ENCODE measurements around the gene CAD. TPM values are rescaled to one million over a fixed set of nuclear protein-coding genes. Genes with fewer than 3 reads are reported as not detected.
"Not testable (repeated sequence)": the region's sequence is repeated elsewhere in the genome, so short reads cannot be mapped to it uniquely, and the experiment has no call there.

CAD gene
- total and polyA plus RNA-seq, 8 donors, result 4.4 to 130 (median 15.9) TPM

DNA sequence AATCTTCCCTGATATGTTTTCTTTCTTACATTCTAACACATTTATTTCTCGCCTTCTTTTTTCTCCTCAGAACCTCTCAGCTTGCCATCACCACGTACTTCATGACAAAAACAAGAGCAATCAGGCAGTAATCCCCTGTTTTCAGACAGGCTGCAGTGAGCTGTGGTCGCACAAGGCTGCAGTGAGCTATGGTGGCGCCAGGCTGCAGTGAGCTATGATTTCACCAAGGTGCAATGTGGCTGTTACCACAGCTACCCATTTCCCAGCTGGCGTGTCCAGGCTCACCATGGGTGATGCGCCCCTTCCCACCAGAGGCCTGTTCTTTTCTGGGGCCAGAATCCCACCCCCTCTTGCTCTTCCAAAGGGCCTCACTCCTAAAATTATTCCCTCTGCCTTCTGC lies 42.5 kb upstream of the CAD start:
- H3K27me3 ChIP-seq, result peaks cover 0 to 39% (median 0%) of the 10 kb centered on the region in 3 donors
- no peaks in the 10 kb centered on the region for H3K36me3 ChIP-seq
- H3K4me1 ChIP-seq, result peaks cover 0 to 13% (median 8%) of the 10 kb centered on the region in 4 donors
- TF ChIP-seq POLR2A (IDR thresholded peaks at IDR 0.05) (no peak), POLR2AphosphoS5 (IDR thresholded peaks at IDR 0.05) (no peak), EP300 (IDR thresholded peaks at IDR 0.05) (no peak)
- TF ChIP-seq, protein P1, sequence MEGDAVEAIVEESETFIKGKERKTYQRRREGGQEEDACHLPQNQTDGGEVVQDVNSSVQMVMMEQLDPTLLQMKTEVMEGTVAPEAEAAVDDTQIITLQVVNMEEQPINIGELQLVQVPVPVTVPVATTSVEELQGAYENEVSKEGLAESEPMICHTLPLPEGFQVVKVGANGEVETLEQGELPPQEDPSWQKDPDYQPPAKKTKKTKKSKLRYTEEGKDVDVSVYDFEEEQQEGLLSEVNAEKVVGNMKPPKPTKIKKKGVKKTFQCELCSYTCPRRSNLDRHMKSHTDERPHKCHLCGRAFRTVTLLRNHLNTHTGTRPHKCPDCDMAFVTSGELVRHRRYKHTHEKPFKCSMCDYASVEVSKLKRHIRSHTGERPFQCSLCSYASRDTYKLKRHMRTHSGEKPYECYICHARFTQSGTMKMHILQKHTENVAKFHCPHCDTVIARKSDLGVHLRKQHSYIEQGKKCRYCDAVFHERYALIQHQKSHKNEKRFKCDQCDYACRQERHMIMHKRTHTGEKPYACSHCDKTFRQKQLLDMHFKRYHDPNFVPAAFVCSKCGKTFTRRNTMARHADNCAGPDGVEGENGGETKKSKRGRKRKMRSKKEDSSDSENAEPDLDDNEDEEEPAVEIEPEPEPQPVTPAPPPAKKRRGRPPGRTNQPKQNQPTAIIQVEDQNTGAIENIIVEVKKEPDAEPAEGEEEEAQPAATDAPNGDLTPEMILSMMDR (IDR thresholded peaks at IDR 0.05), result no peak
- no peak overlapping the region for H3K4me3 ChIP-seq
- 64 to 75% (median 67%) methylated on average over 6 of the region's 6 CpGs for WGBS, 5 donors
- no peak for DNase-seq
- H3K27ac ChIP-seq, result no peak overlapping the region
- H3K9me3 ChIP-seq, result no peaks in the 10 kb centered on the region
- intact Hi-C loops (cut with DNase I; ENCODE audit: low total_unique reads), result no loop called here

DNA sequence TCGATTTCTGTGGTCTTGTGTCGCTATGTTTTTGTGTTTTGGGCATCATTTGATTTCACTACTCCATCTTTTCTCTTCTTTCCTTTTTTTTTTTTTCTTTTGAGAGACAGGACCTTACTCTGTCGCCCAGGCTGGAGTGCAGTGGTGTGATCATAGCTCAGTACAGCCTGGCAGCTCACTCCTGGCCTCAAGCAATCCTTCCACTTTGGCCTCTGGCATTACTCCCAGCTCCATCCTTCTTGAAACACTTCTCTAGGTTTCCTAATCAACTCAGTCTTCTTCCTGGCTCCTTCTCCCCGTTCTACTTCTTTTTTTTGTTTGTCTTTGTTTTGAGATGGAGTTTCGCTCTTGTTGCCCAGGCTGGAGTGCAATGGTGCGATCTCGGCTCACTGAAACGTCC lies 41.8 kb upstream of the CAD start:
- DNase-seq, result no peak
- Histone ChIP-seq H3K4me3 (no peak overlapping the region), H3K27me3 (peaks cover 0 to 40% (median 6%) of the 10 kb centered on the region in 3 donors), H3K9me3 (no peaks in the 10 kb centered on the region), H3K4me1 (peaks cover 0 to 6% (median 2%) of the 10 kb centered on the region in 4 donors), H3K27ac (peak overlapping the region in 1 of 5 donors; percentile 42), H3K36me3 (no peaks in the 10 kb centered on the region)
- 64 to 74% (median 67%) methylated on average over 8 of the region's 8 CpGs for WGBS, 5 donors
- TF ChIP-seq, protein P1 (IDR thresholded peaks at IDR 0.05), result no peak
- TF ChIP-seq POLR2A (IDR thresholded peaks at IDR 0.05) (no peak), POLR2AphosphoS5 (IDR thresholded peaks at IDR 0.05) (no peak), EP300 (IDR thresholded peaks at IDR 0.05) (no peak)
- intact Hi-C loops (cut with DNase I; ENCODE audit: low total_unique reads), result no loop called here

DNA sequence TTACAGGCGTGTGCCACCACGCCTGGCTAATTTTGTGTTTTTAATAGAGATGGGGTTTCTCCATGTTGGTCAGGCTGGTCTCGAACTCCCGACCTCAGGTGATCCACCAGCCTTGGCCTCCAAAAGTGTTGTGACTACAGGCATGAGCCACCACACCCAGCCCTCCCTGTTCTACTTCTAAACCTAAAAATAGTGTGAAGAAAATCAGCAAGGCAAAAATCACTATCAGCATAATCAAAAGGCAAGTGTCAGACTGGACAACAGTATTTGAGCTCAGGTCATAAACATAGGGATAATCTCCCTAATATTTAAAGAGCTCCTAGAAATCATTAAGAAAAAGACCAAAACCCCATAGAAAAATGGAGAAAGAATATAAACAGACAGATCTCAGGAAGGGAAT lies 41.4 kb upstream of the CAD start:
- intact Hi-C loops (cut with DNase I; ENCODE audit: low total_unique reads), result not testable (repeated sequence)
- WGBS, 5 donors, result 80 to 94% (median 90%) methylated on average over 4 of the region's 4 CpGs

DNA sequence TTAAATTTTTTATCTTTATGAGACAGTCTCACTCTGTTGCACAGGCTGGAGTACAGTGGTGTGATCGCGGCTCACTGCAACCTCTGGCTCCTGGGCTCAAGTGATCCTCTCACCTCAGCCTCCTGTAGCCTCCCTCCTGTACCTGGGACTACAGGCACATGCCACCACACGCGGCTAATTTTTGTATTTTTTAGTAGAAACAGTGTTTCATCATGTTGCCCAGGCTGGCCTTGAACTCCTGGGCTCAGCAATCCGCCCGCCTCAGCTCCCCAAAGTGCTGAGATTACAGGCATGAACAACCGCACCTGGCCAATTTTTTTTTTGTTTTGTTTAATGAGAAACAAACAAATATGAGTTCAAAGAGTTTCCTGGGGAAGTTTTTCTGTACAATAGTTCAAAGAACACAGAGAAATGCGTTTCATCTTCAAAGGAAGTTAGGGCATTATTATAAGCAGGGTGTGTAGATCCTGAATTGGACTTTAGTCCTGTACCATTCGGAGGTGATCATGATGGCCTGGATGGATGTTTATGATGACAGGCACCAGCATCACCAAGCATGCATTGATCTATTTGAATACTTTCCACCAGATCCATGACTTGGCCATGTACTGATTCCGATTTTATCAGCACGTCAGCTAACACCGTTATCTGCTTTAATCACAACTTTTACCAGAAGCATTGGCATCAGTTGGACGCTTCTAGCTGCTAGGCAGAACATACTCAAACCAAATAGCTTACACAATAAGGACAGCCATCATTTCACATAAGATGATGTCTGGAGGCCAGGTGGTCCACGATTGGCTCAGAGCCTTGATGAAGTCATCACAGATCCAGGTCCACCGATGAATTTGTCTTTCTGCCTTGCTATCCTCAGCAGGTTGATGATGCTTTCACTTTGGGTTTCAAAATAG lies 39.5 kb upstream of the CAD start:
- Histone ChIP-seq H3K36me3 (no peaks in the 10 kb centered on the region), H3K27ac (no peak overlapping the region), H3K4me1 (no peaks in the 10 kb centered on the region), H3K4me3 (no peak overlapping the region), H3K9me3 (no peaks in the 10 kb centered on the region), H3K27me3 (peaks cover 0 to 45% (median 6%) of the 10 kb centered on the region in 3 donors)
- TF ChIP-seq, protein P1 (IDR thresholded peaks at IDR 0.05), result no peak
- no peak for TF ChIP-seq POLR2A (IDR thresholded peaks at IDR 0.05)
- no peak for TF ChIP-seq POLR2AphosphoS5 (IDR thresholded peaks at IDR 0.05)
- no peak for TF ChIP-seq EP300 (IDR thresholded peaks at IDR 0.05)
- no peak for DNase-seq
- 62 to 73% (median 67%) methylated on average over 15 of the region's 15 CpGs for WGBS, 5 donors
- intact Hi-C loops (cut with DNase I; ENCODE audit: low total_unique reads), result no loop called here

More for the DNA sequence above, 41.4 kb upstream of the CAD start:
- not testable (repeated sequence) for DNase-seq, H3K36me3 ChIP-seq, H3K9me3 ChIP-seq, H3K4me3 ChIP-seq, H3K4me1 ChIP-seq
- Histone ChIP-seq H3K27me3 (peaks cover 0 to 40% (median 6%) of the 10 kb centered on the region in 3 donors), H3K27ac (peak overlapping the region in 1 of 5 donors; percentile 42)

DNA sequence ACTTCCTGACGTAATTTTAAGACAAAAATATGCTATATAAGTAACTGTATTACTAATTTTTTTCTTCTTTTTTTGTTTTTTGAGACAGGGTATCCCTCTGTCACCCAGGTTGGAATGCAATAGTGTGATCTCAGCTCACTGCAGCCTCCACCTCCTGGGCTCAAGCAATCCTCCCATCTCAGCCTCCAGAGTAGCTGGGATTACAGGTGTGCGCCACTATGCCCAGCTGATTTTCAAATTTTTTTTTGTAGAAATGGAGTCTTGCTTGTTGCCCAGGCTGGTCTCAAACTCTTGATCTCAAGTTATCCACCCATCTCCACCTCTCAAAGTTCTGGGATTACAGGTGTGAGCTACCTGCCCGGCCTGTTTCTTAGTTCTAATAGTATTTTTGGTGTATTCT lies 38.7 kb upstream of the CAD start:
- no peaks in the 10 kb centered on the region for H3K4me1 ChIP-seq
- no peak for DNase-seq
- no peak for TF ChIP-seq EP300 (IDR thresholded peaks at IDR 0.05)
- TF ChIP-seq, protein P1 (IDR thresholded peaks at IDR 0.05), result no peak
- TF ChIP-seq POLR2A (IDR thresholded peaks at IDR 0.05), result no peak
- TF ChIP-seq POLR2AphosphoS5 (IDR thresholded peaks at IDR 0.05), result no peak
- H3K4me3 ChIP-seq, result no peak overlapping the region
- intact Hi-C loops (cut with DNase I; ENCODE audit: low total_unique reads), result no loop called here
- H3K9me3 ChIP-seq, result no peaks in the 10 kb centered on the region
- no peak overlapping the region for H3K27ac ChIP-seq
- H3K36me3 ChIP-seq, result no peaks in the 10 kb centered on the region
- 87 to 91% (median 87%) methylated on average over 3 of the region's 3 CpGs for WGBS, 5 donors
- peaks cover 0 to 39% (median 6%) of the 10 kb centered on the region in 3 donors for H3K27me3 ChIP-seq

All from stomach (tissue), 9 donors.